Frontal cortex (tissue), 4 donors: Measurements from ENCODE around the gene MAPK8IP1. TPM values are rescaled to one million over a fixed set of nuclear protein-coding genes. Genes with fewer than 3 reads are reported as not detected.

Experiments
- DNase-seq, 2 donors: peaks; one replicate each; pipeline ENCODE4 v3.0.0; 2012; ENCODE audit warnings: low spot score in 2 of 2
- FAIRE-seq: peaks from 2 replicates; lab custom pipeline; 2012; peaks lifted over from hg19 to GRCh38; lab: Jason Lieb, UNC
- total RNA-seq: library from RNA; depleted of rRNA; stranded (reverse); fragments of >200 nt; gene quantifications from one replicate; pipeline ENCODE4 v1.2.3, GENCODE V29; 2014
- donor health status: control.
- donor health status: control.
- donor health status: control.

MAPK8IP1 gene
- total RNA-seq, 1 donor from 2014 or later, result 88.9 TPM

GRCh38 chr11:45858751-45859398, 26.6 kb upstream of the MAPK8IP1 start:
- FAIRE-seq, result no peak
- no peak for DNase-seq

- no peak for FAIRE-seq
- peak; percentile 54 to 79 for DNase-seq
Measured at GRCh38 chr11:45859661-45860140, 25.8 kb upstream of the MAPK8IP1 start.

- no peak for FAIRE-seq
Measured at GRCh38 chr11:45860348-45860747, 25.1 kb upstream of the MAPK8IP1 start.

GRCh38 chr11:45860764-45861510, 24.5 kb upstream of the MAPK8IP1 start:
- no peak for DNase-seq
- FAIRE-seq, result no peak

More at GRCh38 chr11:45860348-45860747, 25.1 kb upstream of the MAPK8IP1 start:
- no peak for DNase-seq

- no peak for DNase-seq
- no peak for FAIRE-seq
Measured at GRCh38 chr11:45864041-45864440, 21.4 kb upstream of the MAPK8IP1 start.

- no peak for FAIRE-seq
- DNase-seq, result no peak
Measured at GRCh38 chr11:45869551-45869950, 15.9 kb upstream of the MAPK8IP1 start.

GRCh38 chr11:45870706-45871105, 14.7 kb upstream of the MAPK8IP1 start:
- FAIRE-seq (no peak), DNase-seq (no peak)

- no peak for DNase-seq
- no peak for FAIRE-seq
Measured at GRCh38 chr11:45871638-45872037, 13.8 kb upstream of the MAPK8IP1 start.

- DNase-seq, result peak in 1 of 2 donors; percentile 70
- FAIRE-seq, result no peak
Measured at GRCh38 chr11:45872651-45873356, 12.6 kb upstream of the MAPK8IP1 start.

- DNase-seq (no peak), FAIRE-seq (no peak)
Measured at GRCh38 chr11:45876401-45876800, 9.1 kb upstream of the MAPK8IP1 start.

- FAIRE-seq (no peak), DNase-seq (no peak)
Measured at GRCh38 chr11:45877221-45877620, 8.2 kb upstream of the MAPK8IP1 start.

- DNase-seq (no peak), FAIRE-seq (no peak)
Measured at GRCh38 chr11:45877845-45878244, 7.6 kb upstream of the MAPK8IP1 start.

GRCh38 chr11:45879803-45880686, 5.4 kb upstream of the MAPK8IP1 start:
- DNase-seq, result no peak
- no peak for FAIRE-seq

- DNase-seq (peak in 1 of 2 donors; percentile 10), FAIRE-seq (no peak)
Measured at GRCh38 chr11:45880772-45881570, 4.5 kb upstream of the MAPK8IP1 start.

- no peak for FAIRE-seq
- no peak for DNase-seq
Measured at GRCh38 chr11:45881708-45882368, 3.6 kb upstream of the MAPK8IP1 start.

- no peak for FAIRE-seq
- peak in 1 of 2 donors; percentile 15 for DNase-seq
Measured at GRCh38 chr11:45884596-45885185, 760 bp upstream of the MAPK8IP1 start.

GRCh38 chr11:45885921-45886721, 670 bp downstream of the MAPK8IP1 start:
- DNase-seq (peak in 1 of 2 donors; percentile 31), FAIRE-seq (no peak)
